HCT116 (cell line): ENCODE results near the gene ZFHX3.

Experiments
- EZH2phosphoT487 ChIP-seq: fragments of 200-600 bp; IDR thresholded peaks from 2 replicates; pipeline ENCODE4 v1.6.1; 2018; ENCODE audit warnings: antibody characterized with exemption, borderline replicate concordance
- POLR2A ChIP-seq: IDR thresholded peaks from 2 replicates; pipeline ENCODE4 v1.7.0; 2011; ENCODE audit warnings: borderline replicate concordance; ENCODE audit not compliant: insufficient read depth, insufficient read length; ENCODE audit errors: extremely low read depth
- ZNF274 ChIP-seq: fragments of 200-500 bp; sonication (Bioruptor generic); IDR thresholded peaks from 2 replicates; pipeline ENCODE4 v1.6.1; 2014; ENCODE audit warnings: mild to moderate bottlenecking, low read depth, low read length, inconsistent platforms
- TF ChIP-seq, protein P1 (sequence below), 3 experiments: fragments of 200-600 bp in 1 of 3; sonication (generic) in 1 of 3; IDR thresholded peaks in 2 of 3; conservative IDR thresholded peaks in 1 of 3; 2 replicates each; pipeline ENCODE4 v1.5.1; 2012 to 2017; ENCODE audit warnings: low read depth in 2 of 3, low read length in 2 of 3, antibody characterized with exemption in 1 of 3, borderline replicate concordance in 1 of 3, control low read depth in 1 of 3, mild to moderate bottlenecking in 1 of 3, mixed read lengths in 1 of 3, mixed run types in 1 of 3, moderate library complexity in 1 of 3; ENCODE audit not compliant: insufficient read depth in 1 of 3

- TF ChIP-seq POLR2A, result no peak
- no peak for TF ChIP-seq ZNF274
- no peak for TF ChIP-seq EZH2phosphoT487
- TF ChIP-seq, protein P1, sequence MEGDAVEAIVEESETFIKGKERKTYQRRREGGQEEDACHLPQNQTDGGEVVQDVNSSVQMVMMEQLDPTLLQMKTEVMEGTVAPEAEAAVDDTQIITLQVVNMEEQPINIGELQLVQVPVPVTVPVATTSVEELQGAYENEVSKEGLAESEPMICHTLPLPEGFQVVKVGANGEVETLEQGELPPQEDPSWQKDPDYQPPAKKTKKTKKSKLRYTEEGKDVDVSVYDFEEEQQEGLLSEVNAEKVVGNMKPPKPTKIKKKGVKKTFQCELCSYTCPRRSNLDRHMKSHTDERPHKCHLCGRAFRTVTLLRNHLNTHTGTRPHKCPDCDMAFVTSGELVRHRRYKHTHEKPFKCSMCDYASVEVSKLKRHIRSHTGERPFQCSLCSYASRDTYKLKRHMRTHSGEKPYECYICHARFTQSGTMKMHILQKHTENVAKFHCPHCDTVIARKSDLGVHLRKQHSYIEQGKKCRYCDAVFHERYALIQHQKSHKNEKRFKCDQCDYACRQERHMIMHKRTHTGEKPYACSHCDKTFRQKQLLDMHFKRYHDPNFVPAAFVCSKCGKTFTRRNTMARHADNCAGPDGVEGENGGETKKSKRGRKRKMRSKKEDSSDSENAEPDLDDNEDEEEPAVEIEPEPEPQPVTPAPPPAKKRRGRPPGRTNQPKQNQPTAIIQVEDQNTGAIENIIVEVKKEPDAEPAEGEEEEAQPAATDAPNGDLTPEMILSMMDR (IDR thresholded peaks at IDR 0.05 in 2 of 3, conservative IDR thresholded peaks at IDR 0.05 in 1 of 3; ENCODE audit: borderline replicate concordance in 1 of 3, insufficient read depth in 1 of 3, low read depth in 2 of 3, low read length in 2 of 3), result no peak
Measured at GRCh38 chr16:73000020-73000906, 47.7 kb downstream of the ZFHX3 start.
